ENCODE results near the gene BCOR.

BCOR gene

DNA sequence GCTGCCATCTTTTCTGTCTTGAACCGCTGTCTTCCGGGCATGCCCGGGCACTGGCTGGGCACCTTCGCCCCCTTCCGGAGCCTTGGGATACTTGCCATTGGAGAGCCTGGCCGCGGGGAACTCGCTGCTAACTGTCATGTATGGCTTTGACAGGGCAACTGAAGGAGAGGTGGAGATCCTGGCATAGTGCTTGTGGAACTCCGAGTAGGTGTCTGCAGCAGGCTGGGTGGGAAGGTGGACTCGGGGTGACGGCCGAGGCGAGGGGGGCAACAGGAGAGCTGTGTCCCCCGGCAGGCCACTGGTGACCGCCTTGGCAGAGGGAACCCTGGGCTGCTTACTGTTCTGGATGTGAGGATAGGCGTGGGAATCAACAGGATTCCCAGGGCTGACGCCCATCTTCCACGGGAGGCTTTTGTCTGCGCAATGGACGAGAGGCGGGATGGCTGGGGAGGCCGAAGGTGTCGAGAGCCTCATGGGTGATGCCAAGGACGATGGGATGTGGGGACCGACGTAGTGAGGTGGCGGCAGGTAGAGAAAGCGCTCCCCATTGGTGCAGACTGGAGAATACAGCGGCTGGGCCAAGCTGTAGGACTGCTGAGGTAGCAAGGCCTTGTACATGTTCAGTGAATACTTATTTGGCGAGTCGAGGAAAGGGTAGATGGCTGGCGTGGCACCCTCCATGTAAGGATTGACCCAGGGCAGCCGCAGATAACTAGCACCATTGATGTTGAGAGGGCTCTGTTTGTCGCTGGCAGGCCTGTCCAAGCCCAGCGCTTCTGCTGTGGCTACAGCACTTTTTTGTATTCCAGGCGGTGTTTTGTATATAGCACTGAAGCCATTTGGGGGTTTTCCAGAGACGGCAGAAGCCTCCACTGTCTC lies 23.4 kb downstream of the BCOR start:
- Histone ChIP-seq H3K4me2 (ENCODE audit: insufficient read depth, low read length) (no peak overlapping the region), H3K4me1 (ENCODE audit: insufficient read depth, low read length) (no peaks in the 10 kb centered on the region), H3K36me3 (ENCODE audit: insufficient read depth, low read length) (peaks cover 97% of the 10 kb centered on the region), H4K20me1 (ENCODE audit: insufficient read depth, low read length) (peaks cover 83% of the 10 kb centered on the region), H3K4me3 (ENCODE audit: low read depth in 1 of 2, low read length in 2 of 2) (no peak overlapping the region), H3K9me3 (ENCODE audit: insufficient read depth, low read length, severe bottlenecking) (no peaks in the 10 kb centered on the region), H3K9ac (ENCODE audit: low read depth, low read length) (no peak overlapping the region), H3K27ac (ENCODE audit: low read length) (no peak overlapping the region), H2AFZ (ENCODE audit: low read depth, low read length) (no peak overlapping the region), H3K79me2 (ENCODE audit: insufficient read depth, low read length) (peaks cover 97% of the 10 kb centered on the region), H3K27me3 (ENCODE audit: insufficient read depth, low read length, poor library complexity) (no peaks in the 10 kb centered on the region)
- no peak for ATAC-seq (ENCODE audit: insufficient read depth, low read depth)
- TF ChIP-seq CTCF (IDR thresholded peaks at IDR 0.05; ENCODE audit: borderline replicate concordance, extremely low read depth, low read length, poor library complexity, severe bottlenecking) (no peak), EZH2 (IDR thresholded peaks at IDR 0.05; ENCODE audit: borderline replicate concordance, low read depth, low read length, severe bottlenecking) (no peak)
- no peak for DNase-seq

DNA sequence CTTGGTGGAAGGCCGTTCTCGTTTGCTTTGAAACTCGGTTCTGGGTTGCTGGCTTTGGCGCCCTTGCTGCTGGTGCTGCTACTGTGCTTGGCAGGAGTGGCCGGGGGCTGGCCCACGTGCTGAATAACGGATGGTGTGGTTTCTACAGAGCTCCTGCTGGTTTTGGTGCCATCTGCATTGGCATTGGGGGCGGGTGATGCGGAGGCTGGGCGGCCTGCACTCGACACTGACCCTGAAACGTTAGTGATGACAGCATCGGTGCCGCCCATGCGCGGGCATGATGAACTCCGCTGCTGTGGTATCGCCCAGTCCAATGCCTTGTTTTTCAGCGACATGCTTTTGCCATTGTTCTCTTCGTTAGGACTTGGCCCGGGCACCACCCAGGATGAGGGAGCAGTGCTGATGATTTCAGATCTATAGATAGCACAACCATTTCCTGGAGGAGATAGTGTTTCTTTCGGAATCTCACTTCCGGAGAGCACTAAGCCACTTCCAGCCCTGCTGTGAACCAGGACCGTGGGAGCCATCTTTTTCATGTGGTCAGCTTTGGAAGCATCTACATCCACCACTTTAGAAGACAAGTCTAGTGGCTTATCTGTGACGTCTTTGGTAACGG lies 24.2 kb downstream of the BCOR start:
- no peaks in the 10 kb centered on the region for H3K9me3 ChIP-seq (ENCODE audit: insufficient read depth, low read length, severe bottlenecking)
- peaks cover 98% of the 10 kb centered on the region for H3K36me3 ChIP-seq (ENCODE audit: insufficient read depth, low read length)
- H3K79me2 ChIP-seq (ENCODE audit: insufficient read depth, low read length) = peaks cover 97% of the 10 kb centered on the region
- H4K20me1 ChIP-seq (ENCODE audit: insufficient read depth, low read length) = peaks cover 84% of the 10 kb centered on the region
- H3K9ac ChIP-seq (ENCODE audit: low read depth, low read length) = no peak overlapping the region
- H3K27ac ChIP-seq (ENCODE audit: low read length) = no peak overlapping the region
- H3K4me2 ChIP-seq (ENCODE audit: insufficient read depth, low read length) = no peak overlapping the region
- no peak overlapping the region for H3K4me3 ChIP-seq (ENCODE audit: low read depth in 1 of 2, low read length in 2 of 2)
- no peaks in the 10 kb centered on the region for H3K4me1 ChIP-seq (ENCODE audit: insufficient read depth, low read length)
- ATAC-seq (ENCODE audit: insufficient read depth, low read depth) = no peak
- no peak for TF ChIP-seq EZH2 (IDR thresholded peaks at IDR 0.05; ENCODE audit: borderline replicate concordance, low read depth, low read length, severe bottlenecking)
- no peak for TF ChIP-seq CTCF (IDR thresholded peaks at IDR 0.05; ENCODE audit: borderline replicate concordance, extremely low read depth, low read length, poor library complexity, severe bottlenecking)
- no peak overlapping the region for H2AFZ ChIP-seq (ENCODE audit: low read depth, low read length)
- H3K27me3 ChIP-seq (ENCODE audit: insufficient read depth, low read length, poor library complexity) = no peaks in the 10 kb centered on the region
- DNase-seq = no peak

DNA sequence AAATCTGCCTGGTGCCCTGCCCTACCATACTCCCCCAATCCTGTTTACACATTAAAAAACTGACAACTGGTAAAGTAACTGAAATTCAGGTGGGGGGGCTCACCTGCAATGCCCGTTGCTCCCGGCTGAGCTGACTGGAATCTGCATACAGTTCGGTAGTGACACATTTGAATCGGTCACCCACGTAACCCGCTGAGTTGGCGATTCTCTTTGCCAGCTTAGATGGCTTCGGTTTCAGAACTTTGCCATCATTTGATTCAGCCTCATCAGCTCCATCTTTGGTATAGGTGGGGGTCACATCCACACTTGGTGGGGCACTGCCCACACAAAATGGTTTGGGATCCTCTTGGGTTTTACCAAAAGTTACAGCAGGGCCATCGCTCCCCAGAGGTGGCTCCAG lies 25.5 kb downstream of the BCOR start:
- Histone ChIP-seq H3K27me3 (ENCODE audit: insufficient read depth, low read length, poor library complexity) (no peaks in the 10 kb centered on the region), H3K9me3 (ENCODE audit: insufficient read depth, low read length, severe bottlenecking) (no peaks in the 10 kb centered on the region), H3K36me3 (ENCODE audit: insufficient read depth, low read length) (peaks cover 97% of the 10 kb centered on the region), H3K79me2 (ENCODE audit: insufficient read depth, low read length) (peaks cover 97% of the 10 kb centered on the region), H2AFZ (ENCODE audit: low read depth, low read length) (no peak overlapping the region), H3K27ac (ENCODE audit: low read length) (no peak overlapping the region), H3K4me3 (ENCODE audit: low read depth in 1 of 2, low read length in 2 of 2) (no peak overlapping the region), H4K20me1 (ENCODE audit: insufficient read depth, low read length) (peaks cover 83% of the 10 kb centered on the region), H3K9ac (ENCODE audit: low read depth, low read length) (no peak overlapping the region), H3K4me1 (ENCODE audit: insufficient read depth, low read length) (no peaks in the 10 kb centered on the region), H3K4me2 (ENCODE audit: insufficient read depth, low read length) (no peak overlapping the region)
- ATAC-seq (ENCODE audit: insufficient read depth, low read depth) = no peak
- TF ChIP-seq CTCF (IDR thresholded peaks at IDR 0.05; ENCODE audit: borderline replicate concordance, extremely low read depth, low read length, poor library complexity, severe bottlenecking) = no peak
- no peak for TF ChIP-seq EZH2 (IDR thresholded peaks at IDR 0.05; ENCODE audit: borderline replicate concordance, low read depth, low read length, severe bottlenecking)
- no peak for DNase-seq

Measured in DND-41 (cell line).